HL-60 (cell line): Measurements from ENCODE around the gene TRIM9.

ENCODE experiments used
- CTCF ChIP-seq: IDR thresholded peaks from one replicate; pipeline ENCODE4 v1.5.1; 2011; ENCODE audit warnings: low read length, control low read depth, inconsistent platforms; ENCODE audit not compliant: insufficient read depth
- GABPA ChIP-seq: IDR thresholded peaks from 2 replicates; pipeline ENCODE4 v1.6.1; 2012; ENCODE audit warnings: low read depth
- POLR2AphosphoS5 ChIP-seq: IDR thresholded peaks from 2 replicates; pipeline ENCODE4 v1.6.1; 2012; ENCODE audit warnings: low read depth
- REST ChIP-seq: IDR thresholded peaks from 2 replicates; pipeline ENCODE4 v1.6.1; 2012; ENCODE audit warnings: low read depth; ENCODE audit not compliant: insufficient replicate concordance

GRCh38 chr14:50979941-50980850, 114.7 kb downstream of the TRIM9 start:
- TF ChIP-seq CTCF (no peak), GABPA (no peak), POLR2AphosphoS5 (no peak), REST (no peak)
